GM18861 (cell line): ENCODE results near the gene GAMT.

Source experiments
- ATAC-seq: cut with Tn5 transposase; IDR thresholded peaks from one replicate; pipeline ENCODE4 v1.9.1; 2021; ENCODE audit not compliant: unreplicated experiment

The GAMT gene

DNA sequence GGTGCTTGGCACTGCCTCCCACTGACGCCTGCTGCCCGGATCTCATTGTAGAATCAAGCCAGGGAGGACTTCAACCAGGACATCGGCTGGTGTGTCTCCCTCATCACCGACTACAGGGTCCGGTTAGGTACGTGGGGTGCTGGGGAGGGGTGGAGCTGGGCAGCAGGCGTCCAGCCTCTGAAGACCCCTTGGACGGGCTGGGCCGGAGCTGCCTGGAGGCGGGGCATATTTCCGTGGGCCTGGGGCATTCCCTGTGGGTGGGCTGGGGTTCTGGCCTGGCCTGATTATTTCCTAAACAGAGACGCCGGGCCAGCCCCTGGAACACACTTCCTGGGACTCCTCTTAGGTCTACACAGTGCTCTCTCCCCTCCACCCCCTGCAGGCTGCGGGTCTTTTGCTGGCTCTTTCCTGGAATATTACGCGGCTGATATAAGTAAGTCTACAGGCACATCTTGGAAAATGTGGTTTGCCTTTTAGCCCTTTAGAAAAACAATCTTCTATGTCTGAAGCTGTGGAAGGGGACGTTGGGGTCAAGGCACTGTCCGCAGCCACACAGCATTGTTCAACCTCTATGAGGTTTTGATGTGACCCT, 32.0 kb downstream of the GAMT start:
- ATAC-seq: no peak

DNA sequence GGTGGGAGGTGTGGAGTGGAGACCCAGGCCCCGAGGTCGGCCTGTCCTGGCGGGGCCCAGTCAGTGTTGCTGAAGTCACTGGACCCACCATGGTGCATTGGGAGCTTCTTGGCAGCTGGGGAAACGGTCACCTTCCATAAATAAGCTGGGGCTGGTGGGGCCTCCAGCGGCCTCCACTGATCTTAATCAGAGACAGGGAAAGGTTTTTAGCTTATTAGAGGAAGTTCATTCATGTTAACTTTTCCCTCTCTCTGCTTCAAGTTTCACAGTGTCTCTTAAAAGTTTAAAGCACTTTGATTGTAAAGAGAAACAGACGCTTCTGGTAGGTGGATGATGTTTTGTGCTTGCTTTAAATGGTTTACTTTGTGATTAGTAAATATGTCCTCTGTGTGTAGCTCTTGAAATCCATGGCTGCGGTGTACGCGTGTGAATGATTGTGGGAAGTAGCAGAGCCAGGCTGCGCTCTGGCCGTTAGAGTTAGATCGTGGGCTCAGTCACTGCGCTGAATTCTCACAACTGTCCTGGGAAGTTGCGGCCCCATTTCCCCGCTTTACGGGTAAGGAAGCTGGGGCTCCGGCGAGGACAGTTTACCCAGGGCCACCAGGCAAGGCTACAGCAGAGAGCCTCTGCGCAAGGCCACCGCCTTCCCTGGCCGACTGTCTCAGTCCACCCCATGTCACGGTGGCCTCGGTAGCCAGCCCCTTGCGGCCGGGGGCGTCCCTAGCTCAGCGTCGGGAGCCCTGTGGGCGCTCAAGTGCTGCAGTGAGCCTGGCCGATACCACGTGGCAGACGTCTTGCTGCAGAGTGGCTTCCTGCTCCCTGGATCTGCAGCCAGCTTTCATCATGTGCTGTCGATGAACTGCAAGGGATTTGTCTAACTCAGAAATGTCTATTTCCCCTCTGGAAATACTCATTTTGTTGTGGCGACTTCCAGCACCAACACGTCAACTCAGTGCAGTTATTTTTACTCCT, 34.2 kb downstream of the GAMT start:
- no peak for ATAC-seq

DNA sequence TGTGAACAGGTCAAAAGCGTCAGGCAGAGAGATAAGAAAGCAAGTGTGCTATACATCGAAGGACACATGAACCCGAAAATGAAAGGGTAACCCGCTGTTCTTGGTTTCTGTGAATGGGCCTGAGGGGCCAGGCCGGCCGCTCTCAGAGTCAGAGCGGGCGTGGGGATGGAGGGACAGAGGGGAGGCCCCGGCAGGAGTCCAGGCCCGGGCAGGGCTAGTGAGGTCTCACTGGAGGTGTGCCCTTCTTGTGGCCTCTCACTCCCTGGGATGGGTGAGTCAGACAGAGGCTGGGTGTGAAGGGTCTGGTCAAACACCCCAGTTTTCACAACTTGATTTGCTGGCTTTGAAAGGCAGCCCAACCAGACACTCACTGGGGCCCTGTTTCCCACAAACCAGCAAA, 35.0 kb downstream of the GAMT start:
- no peak for ATAC-seq

DNA sequence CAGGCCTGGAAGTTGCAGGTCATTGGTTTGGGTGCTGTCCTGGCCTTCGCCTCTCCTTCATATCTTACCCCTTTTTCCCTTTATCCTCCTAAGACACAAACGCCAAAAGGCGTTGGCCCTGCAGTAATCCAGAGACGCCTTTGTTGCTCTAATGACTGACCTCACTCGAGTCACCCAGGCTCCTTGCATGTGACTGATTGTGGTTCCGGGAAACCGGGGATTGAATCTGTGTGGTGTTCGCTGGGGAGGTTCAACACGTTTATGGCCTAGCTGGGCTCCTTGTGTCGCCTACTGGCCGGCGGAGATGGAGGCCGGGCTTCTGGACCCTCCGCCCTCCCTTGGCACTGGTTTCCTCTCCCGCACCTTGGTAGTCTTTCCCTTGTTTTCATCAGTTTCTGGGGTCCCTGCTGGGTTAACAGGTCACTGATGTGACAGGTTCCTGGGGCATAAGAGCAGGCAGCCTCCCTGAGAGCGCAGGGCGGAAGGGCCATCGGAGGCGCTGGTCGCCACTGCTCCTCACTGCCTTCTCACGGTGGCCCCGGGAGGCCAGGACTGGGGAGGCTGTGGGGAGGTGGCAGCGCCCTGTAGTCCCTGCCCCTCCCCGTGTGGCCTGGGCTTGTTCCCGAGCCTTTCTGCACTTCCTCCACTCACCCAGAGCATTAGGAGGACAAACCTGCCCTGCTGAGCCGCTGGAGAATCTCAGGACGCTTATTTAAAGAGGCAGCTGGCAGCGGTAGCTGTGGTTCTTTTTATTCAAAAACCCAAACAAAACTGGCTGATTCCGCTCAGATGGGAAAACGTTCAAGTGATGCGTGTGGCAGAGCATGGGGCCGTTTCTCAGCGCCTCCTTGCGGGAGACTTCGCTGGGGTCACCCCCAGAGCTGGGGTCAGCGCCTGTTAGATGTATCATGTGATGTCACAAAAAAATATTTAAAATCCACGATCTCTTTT, 35.7 kb downstream of the GAMT start:
- no peak for ATAC-seq

DNA sequence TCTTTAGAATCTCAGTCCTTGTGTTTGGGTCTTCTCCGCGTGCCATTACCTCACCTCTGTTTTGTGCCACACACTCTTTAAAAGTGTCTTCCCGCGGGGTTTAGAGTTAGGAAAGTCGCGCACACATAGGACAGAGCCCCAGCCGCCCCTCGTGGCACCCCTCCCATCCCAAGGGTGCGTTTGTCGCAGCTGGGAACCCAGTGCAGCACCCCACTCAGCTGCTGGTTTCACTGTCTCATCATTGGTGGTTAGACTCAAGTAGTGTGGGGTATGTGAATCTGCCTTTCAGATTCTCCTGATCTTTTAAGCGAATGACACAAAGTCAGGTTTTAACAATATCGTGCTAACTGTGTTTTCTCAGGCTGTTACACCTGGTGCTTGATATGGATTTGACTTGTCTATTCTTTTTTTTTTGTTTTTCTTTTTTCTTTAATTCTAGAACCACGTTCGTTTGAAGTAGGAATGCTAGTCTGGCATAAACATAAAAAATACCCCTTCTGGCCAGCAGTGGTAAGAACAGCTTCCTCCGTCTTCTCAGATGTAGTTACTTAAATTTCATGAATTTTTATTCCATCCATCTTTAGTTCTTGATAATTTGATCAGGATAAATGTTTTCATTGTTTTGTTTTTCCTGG, 37.2 kb downstream of the GAMT start:
- ATAC-seq: no peak

DNA sequence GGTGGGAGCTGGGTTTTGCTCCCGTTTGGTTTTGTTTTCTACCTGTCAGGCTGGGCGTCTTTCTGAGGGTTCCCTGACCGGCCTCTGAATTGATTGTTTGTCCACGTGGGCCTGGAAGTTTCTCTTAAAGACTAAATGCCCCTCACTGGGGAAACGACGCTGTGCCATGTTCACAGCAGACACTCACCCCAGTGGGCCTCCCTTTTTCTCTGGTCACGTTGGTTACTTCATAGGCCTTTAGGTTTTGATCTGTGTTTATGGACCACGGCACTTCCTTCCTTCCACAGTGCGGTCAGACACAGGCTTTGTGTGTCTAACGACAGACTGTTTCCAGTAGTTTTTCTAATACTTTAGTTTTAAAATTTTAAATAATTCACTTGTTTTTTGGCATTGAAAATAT, 37.7 kb downstream of the GAMT start:
- ATAC-seq: no peak

DNA sequence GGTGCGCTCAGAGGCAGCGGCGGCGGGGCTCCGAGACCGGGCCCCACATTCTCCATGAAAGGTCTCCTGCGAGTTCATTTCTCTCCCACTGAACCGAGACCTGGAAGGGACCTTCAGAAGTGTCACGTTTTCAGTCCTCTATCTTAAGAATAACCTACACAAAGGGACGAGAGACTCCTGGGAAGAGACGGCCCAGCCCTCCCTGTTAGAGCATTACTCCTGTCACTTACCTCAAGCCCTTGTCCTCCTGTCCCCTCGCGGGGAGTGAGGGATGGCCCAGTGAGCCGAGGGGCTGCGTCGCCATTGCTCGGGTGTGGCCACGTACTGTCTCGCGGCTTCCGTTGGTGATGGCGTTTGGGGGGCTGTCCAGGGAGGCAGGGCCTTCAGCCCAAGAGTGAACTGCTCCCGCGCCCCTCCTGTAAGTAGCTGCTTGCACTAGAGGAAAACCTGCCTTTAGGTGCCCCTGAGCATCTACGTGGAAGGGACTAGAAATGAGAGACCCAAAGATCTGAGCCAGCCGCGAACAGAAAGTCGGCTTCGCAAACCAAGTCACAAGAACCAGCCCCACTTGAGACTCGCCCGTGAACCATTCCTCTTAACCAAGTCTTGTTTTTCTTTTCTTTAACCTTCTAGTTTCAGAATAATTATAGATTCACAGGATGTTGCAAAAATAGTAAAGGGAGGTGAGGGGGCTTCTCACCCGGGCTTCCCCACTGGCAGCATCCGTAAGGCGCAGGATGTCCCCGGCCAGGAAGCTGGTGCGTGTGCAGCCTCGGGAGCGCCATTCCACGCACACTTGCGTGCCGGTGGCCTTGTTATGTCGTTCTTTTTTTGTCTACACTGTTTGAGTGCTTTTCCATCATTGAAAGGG, 38.7 kb downstream of the GAMT start:
- ATAC-seq: no peak

DNA sequence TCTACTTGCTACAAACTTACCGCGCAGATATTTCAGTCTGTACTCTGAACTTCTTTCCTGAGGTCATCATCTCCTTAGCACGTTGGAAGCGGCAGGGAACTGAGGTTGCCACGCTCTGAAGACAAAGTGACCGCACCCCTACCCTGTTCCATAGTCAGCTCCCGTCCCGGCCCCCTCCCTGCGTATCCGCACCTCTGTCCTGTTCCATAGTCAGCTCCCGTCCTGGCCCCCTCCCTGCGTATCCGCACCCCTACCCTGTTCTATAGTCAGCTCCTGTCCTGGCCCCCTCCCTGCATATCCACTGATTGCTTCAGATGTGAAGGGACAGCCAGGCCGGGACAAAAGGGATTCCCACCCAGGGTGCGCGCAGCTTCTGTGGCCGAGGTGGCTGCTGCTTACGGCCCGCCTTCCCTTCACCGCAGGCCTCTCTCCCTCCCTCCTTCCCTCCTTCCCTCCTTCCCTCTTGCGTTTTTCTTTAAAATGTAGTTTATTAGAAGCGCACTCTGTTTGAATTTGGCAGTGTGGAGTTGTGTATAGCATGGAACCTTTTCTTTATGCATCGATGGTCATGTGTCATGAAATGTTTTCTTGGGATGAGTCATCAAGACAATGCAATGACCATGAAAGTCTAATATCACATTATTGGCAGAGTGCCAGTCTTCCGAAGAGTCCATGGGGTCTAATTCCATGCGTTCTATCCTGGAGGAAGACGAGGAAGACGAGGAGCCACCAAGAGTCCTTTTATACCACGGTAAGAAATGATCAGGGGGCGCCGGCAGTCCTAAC, 39.5 kb downstream of the GAMT start:
- ATAC-seq: no peak

DNA sequence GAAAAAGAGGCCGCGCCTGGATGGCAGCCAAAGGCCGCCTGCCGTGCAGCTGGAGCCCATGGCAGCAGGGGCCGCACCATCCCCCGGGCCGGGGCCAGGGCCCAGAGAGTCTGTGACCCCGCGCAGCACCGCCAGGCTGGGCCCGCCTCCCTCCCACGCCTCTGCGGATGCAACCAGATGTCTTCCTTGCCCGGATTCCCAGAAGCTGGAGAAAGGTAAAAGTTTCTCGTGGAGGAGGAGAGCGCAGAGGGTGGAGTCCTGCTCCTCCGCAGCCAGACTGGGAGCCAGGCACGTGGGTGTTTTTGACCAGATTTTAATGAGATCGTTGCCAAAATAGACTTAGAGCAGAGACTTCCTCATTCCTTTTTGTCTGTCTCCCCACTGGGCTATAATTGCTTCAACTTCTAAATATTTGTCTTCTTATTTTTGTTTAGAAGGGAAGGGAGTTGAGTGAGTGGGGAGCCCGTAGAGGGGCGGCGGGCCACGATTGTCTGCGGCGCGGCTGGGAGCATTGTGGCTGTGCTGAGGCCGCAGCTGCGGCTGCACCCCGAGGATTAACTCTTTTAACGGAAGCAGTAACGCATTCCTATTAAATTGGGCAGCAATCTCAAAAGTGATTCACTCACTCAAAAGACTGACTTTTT, 40.4 kb downstream of the GAMT start:
- no peak for ATAC-seq

DNA sequence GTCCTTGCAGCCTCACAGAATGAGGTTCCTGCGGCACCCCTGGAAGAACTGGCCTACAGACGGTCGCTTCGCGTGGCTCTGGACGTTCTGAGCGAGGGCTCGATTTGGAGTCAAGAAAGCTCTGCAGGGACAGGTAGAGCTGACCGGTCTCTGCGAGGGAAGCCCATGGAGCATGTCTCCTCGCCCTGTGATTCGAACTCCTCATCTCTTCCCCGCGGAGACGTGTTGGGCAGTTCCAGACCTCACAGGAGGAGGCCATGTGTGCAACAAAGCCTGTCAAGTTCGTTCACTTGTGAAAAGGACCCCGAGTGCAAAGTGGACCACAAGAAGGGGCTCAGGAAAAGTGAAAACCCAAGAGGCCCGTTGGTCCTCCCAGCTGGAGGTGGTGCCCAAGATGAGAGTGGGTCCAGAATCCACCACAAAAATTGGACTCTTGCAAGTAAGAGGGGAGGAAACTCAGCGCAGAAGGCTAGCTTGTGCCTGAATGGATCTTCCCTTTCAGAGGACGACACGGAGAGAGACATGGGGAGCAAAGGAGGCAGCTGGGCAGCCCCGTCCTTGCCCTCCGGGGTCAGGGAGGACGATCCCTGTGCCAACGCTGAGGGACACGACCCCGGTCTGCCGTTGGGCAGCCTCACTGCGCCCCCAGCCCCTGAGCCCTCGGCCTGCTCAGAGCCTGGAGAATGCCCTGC, 41.1 kb downstream of the GAMT start:
- no peak for ATAC-seq

DNA sequence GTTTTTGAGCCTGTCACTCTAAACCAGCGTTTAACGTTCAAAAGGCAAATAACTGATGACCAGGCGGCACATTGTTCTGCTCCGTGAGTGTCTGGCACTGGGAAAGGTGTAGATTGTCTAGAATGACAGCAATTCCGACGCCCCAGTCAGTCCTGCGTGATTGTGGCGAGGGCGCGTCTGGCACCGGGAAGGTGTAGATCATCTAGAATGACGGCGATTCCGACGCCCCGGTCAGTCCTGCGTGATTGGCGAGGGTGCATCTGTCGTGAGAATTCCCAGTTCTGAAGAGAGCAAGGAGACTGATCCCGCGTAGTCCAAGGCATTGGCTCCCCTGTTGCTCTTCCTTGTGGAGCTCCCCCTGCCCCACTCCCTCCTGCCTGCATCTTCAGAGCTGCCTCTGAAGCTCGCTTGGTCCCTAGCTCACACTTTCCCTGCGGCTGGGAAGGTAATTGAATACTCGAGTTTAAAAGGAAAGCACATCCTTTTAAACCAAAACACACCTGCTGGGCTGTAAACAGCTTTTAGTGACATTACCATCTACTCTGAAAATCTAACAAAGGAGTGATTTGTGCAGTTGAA, 43.7 kb downstream of the GAMT start:
- ATAC-seq: no peak

DNA sequence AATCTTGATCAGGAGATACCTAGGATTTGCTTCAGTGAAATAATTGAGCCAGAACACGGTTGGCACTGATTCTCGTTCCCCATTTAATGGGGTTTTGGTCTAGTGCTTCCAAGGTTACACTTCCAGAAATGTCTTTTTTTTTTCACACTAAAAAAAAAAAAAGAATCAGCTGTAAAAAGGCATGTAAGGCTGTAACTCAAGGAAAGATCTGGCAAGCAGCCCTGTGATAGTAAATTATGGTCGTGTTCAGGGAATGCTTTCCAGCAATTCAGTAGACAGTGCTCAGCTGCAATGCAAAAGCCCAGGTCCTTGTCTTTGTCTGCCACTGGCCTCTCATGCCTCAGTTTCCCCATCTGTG, 44.9 kb downstream of the GAMT start:
- ATAC-seq: no peak

DNA sequence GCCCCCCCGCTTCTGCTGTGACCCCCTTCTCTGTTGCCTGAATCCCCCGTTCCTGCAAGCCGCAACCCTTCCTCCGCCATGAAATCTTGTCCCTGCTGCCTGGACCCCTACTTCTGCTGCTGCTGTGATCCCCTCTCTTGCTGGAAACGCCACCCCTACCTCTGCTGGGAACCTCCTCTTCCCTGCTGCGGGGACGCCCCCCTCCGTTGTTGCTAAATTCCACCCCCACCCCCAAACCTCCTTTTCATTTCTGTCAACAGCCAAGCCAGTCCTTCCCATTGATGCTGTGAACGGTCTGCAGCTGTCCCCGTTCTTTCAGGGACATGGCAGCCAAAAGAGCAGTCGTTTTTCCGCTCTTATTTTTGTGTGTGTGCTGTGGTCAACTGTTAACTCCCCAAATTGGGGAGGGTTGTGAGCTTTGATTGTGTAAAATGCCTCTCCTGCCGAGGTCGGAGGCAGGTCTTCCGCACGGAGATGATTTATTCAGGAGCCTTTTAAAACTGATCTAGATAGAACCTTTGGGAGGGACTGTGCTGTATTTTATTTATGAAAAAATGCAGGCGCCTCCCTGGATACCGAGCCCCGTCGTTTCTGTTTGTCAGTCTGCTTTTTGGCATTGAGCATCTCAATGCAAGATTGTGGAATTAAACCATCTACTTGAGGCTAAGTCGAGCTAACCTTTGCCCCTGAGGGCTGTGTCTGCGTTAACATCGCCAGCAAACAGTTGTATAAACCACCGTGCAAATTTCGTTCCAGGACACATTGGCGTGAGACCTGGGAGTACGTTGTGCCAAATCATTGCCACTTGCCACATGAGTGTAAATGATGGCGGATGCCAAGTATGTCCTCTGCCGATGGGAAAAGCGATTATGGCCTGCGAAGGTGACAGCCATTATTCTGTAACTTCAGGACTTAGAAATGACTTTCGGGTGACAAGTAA, 45.5 kb downstream of the GAMT start:
- no peak for ATAC-seq

DNA sequence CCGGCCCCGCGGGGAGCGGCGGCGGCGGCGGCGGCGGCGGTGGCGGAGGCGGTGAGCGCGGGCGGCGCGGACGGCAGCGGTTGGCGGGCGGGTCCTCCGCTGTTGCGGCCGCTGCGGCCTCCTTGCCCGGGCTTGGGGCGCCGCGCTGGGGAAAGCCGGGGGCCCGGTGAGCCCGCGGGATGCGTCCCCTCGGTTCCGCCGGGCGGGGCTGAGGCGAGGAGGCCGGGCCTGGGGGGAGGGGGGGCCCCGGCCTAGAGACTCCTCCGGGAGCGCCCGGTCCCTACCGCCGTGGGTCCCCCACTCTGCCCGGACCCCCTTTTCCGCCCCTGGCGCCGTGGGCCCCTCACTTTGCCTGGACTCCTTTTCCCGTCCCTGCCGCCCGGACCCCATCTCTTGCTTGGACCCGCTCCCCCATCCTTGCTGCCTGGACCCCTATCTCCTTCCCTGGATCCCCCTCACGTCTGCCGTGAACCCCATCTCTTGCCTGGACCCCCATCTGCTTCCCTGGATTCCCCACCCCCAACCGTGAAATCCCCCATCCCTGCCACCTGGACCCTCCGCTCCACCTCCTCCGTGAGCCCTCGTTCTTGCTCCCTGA, 46.3 kb downstream of the GAMT start:
- peak; percentile 33 for ATAC-seq

DNA sequence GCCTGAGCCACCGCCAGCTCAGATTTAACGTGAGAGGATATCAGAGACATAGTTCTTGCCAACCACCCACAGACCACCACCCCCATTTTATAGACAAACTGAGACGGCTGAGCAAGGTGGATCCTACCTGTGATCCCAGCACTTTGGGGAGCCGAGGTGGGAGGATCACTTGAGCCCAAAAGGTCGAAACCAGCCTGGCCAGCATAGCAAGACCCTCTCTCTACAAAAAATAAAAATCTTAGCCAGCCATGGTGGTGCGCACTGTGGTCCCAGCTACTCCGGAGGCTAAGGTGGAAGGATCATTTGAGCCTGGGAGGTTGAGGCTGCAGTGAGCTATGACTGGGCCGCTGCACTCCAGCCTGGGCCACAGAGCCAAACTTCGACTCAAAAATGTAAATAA, 48.2 kb downstream of the GAMT start:
- no peak for ATAC-seq

DNA sequence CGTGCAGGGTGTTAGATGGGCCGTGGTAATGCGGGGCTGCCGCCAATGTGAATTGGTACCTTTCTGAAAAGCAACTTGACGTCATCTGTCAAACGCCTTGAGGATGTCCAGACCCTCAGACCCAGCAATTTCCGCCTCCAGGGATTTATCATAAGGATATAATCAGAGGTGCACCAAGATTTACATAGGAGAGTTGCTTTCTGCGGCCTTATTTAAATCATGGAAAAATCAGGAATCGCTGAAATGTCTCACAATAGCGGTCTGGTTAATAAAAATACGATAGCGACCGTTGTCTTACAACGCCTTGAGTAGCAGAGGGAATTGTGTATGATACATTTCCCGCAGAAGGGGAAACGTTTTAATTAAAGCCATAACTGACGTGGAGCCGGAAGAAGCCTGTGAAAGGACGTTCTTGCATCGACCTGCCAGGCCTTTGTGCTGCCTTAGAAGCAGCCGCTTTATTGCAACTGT, 49.9 kb downstream of the GAMT start:
- no peak for ATAC-seq
